Right lung (tissue), 5 donors: ENCODE measurements around the gene RERG. TPM values are rescaled to one million over a fixed set of nuclear protein-coding genes. Genes with fewer than 3 reads are reported as not detected.

ENCODE experiments used
- DNase-seq, 2 donors: peaks; one replicate each; pipeline ENCODE4 v3.0.0-alpha.2; 2013
- polyA plus RNA-seq, 5 donors: library from polyadenylated mRNA; unstranded; fragments of 120-200 nt; gene quantifications; one replicate each; pipeline versions ENCODE4 v1.2.1 to v1.2.3, GENCODE V29; 2013; ENCODE audit warnings: inconsistent platforms in 1 of 5, low replicate concordance in 1 of 5; ENCODE audit not compliant: insufficient read length in 5 of 5, insufficient read depth in 1 of 5

RERG gene
- polyA plus RNA-seq, 5 donors = 11.8 to 18.3 (median 16.7) TPM

GRCh38 chr12:15194456-15195368 lies 26.5 kb downstream of the RERG start:
- DNase-seq = no peak

GRCh38 chr12:15193946-15194345 lies 27.3 kb downstream of the RERG start:
- DNase-seq = no peak

DNA sequence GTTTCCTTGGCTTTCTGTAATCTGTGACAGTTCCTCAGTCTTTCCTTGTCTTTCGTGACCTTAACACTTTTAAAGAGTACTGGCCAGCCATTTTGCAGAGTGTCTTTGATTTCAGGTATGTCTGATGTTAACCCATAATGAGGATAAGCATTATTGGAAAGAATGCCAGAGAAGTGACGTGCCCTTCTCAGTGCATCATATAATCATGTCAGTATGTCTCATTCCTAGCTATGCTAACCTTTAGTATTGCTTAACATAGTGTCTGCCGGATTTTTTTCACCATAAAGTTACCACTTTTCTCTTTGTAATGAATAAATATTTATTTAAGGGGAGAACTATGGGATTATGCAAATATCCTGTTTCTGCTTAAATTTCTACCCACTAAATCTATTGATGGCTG lies 28.5 kb downstream of the RERG start:
- DNase-seq = no peak

DNA sequence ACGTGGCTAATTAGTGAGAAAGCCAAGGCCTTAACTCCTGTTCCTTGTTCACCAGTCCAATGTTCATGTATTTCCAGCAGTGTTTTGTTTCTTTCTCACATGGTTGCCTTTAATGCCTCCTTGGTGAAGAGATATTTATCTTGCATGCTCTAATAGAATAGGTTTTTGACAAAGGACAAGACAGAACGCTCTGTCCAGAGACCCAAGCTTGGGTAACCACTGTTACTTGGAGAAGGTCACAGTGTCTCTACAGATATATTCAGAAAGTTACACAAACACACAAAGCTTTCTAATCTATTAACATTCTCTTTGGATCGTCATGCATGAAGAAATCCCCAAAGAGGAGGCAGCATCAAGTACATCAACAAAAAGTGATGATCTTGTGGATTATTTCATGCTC lies 33.1 kb downstream of the RERG start:
- DNase-seq = no peak

GRCh38 chr12:15186597-15186996 lies 34.6 kb downstream of the RERG start:
- DNase-seq = no peak

GRCh38 chr12:15184484-15184883 lies 36.7 kb downstream of the RERG start:
- no peak for DNase-seq

DNA sequence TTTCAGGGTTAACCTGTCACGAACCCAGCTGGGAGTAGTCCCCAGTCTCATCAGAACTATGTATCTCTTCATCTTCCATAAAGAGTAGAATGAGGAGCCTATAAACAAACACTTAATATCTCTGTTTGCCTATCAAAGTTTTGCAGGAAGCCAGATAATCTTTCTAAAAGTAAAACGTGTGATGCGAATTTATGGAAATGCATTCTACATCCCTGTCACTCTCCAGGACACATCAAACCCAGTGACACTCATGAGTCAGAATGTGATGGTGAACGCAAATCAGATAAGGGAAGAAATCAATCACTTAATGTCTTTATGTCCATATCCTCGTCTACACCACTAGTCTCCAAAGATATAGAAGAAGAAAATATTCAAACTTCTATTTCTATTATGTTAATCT lies 37.4 kb downstream of the RERG start:
- DNase-seq = no peak

- DNase-seq = no peak
Measured at GRCh38 chr12:15181017-15181683, 40.1 kb downstream of the RERG start.

- DNase-seq = no peak
Measured at GRCh38 chr12:15180325-15180724, 40.9 kb downstream of the RERG start.

DNA sequence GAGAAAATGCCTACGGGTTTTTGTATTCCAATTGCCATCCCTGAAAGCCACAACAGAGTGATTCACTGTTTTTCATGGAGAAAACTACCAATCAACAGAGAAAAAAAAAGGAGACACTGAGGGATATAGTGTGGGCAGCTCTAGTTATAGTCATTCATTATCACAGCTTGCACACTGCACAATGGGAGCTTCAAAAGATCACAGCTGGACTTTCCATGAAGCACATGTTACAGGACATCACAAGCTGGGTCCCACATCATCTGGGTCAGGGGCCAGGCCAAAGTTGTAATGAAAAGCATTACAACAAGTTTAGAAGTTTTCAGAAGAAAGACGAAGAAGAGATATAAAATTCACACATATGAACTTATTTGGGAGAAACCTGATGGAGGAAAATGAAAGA lies 41.5 kb downstream of the RERG start:
- no peak for DNase-seq

DNA sequence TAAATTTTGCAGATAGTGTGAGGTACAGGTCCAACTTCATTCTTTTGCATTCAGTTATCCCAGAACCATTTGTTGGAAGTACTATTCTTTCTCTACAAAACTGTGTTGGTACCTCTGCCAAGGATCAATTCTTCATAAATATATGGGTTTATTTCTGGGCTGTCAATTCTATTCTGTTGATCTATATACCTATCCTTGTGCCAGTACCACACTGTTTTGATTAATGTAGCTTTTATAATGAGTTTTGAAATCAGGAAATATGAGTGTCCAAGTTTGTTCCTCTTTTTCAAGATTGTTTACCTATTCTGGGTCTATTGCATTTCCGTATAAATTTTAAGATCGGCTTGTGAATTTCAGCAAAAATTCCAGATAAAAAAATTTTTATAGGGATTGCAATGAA lies 48.1 kb downstream of the RERG start:
- DNase-seq = no peak

DNA sequence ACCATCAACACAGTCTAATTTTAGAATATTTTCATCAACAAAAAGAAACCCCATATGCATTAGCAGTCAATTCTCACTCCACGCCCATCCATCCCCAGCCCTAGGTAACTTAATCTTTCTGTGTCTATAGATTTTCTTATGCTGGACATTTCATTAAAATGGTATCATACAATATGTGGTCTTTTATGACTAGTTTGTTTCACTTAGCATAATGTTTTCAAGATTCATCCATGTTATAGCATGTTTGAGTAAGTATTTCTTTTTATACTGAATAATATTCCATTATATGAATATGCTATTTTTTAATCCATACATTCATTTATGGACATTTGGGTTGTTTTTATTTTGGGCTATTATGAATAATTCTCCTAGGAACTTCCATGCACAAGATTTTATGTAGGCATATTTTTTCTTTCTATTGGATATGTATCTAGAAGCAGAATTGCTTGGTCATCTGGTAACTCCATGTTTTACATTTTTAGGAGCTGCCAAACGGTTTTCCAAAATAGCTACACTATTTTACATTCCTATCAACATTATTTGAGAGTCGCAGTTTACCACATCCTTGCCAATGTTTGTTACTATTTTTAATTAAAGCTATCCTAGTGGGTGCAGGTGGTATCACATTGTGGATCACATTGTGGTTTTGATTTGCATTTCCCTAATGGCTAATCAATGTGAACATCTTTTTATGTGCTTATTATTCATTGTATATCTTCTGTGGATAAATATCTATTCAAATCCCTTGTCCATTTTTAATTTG lies 49.0 kb downstream of the RERG start:
- DNase-seq = no peak

DNA sequence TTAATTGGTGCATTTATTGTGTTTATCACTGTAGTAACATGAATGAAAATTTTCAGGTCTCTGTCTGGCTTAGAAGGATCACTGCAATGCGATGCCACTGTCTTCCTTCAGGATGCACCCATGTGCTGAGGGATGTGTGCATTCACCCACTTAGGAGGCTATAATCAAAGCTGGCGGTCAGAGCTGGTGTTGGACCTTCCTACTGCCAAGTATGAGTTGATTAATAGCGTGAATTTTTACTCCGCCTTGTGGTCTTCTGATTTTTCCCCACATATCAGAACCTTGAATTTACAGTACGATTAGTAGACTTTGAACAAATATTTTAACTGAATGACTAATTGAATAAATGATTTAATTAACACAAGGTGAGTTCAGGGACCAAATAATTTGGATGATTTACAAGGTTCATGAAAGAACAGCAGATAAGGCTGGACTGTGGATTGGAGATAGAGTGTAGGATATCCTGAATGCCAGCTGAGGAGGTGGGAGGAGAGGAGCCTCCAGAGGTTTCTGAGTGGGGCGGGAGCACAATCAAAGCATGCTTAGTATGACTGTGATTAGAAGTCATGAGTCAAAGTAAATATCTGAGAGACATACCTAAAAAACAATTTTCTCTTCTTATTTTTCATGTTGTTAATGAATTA lies 50.1 kb downstream of the RERG start:
- DNase-seq = no peak

DNA sequence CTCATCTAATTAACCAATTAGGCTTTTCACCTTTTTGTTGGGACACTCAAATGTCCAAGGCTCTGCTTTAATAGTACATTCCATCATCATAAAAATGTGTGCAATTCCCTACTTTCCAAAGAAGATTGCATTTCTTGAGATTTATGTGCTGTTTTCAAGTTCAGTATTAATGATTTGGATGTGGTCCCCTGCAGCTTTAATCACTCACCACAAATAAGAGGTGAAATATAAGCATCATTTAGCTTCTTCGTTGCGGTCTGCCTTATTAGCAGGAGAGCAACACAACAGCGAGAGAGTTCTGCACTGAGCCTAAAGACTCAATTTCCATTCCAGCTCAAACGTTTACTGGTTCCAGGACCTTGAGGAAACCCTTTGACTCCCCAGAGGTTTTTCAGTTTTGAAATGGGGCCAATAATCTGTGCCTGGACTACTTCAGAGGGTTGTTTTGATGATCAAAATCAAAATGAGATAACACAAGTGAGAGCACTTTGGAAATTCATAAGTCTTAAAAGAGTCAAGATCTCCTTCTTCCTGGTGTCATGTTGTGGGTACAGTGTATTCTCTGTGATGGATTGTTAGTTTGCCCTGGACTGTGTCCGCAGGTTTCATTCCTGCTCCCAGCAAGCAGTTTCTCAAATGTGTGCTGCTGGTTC lies 53.1 kb downstream of the RERG start:
- DNase-seq = no peak

GRCh38 chr12:15165012-15165659 lies 56.1 kb downstream of the RERG start:
- DNase-seq = peak; percentile 79 to 85

DNA sequence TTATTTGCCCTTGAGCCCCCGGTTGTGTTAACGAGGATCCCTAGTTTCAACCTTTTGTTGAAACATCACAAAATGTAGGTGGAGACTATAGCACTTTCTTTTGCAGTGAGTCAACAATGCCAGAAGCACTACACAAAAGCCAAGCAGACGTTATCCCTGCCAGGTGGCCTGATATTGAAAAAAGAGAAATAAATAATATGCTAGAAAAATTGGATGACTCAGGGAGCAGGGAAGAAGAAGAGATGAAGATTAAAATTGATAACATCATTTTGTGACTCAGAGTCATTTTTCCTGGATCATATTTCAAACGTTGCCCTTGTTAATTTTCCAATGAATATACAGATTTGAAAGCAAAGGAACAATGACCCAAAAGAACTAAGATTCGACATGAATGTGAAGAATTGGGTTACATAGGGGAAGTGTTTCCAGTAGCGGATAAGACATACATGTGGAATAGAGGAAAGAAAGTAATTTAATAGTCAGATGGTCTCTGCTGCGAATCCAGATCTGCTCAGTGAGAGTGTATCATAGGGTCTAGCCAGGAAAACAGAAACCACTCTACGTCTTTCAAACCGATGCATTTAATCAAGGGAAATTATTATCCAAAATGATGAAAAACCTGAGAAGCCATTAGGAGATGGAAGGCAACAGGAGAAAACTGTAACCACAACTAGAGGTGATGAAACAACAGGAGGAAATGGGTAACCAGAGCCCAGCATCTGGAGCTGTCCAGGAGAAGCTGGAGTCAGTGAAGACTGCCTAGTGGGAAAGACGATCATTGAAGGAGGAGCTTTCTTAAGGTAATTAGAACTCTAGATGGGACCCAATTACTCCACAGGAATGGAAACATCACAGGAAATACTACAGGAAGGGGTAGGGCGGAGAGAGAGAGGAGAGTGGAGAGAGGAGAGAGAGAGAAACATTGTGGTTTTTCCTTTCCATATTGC lies 57.9 kb downstream of the RERG start:
- DNase-seq = no peak

DNA sequence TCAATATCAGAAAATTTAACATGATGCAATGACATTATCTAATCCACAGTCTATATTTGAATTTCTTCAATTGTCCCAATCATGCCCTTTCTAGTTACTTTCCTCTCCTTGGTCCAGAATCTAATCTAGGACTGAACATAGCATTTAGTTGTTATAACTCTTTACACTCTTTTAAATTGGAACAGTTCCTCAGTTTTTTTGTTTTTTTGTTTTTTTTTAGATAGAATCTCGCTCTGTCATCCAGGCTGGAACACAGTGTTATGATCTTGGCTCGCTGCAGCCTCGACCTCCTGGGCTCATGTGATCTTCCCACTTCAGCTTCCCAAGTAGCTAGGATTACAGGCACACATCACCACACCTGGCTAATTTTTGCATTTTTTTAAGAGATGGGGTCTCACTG lies 63.1 kb downstream of the RERG start:
- DNase-seq = no peak

DNA sequence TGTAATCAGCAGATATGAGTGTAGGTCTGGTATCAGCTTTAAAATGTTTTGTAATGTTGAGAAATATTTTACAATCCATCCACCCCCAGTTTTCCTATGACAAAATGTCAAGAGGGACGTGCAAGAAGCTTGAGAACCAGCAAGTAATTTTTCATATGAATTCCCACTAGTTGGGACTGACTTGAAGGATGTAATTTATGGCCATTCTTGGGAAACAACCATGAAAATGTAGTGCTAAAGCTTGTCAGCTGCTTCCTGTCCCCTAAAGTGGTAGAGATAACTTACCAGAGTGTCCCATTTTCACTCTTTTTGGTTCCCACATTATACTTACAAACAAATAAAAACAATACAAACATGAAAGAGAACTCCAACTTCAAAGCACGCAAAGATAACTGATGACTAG lies 63.9 kb downstream of the RERG start:
- DNase-seq = peak; percentile 70 to 83

DNA sequence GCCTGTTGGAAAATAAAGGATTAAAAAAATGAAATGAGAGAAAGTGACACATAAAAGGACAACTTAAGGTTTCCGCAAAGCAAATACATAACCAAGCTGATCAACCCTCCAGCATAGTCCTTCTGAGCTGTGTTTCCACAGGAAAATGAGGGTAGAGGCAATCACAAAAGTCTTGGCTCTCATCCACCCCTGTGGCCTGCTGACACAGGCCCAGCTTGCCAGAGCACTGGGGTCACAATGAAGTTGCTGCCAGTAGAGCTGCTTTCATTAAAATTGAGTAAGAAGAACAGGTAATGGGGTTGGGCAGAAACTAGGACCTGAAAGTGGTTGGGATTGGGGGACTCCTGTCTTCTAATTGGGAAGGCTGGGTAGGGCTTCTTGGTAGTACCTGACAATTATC lies 65.9 kb downstream of the RERG start:
- DNase-seq = no peak

DNA sequence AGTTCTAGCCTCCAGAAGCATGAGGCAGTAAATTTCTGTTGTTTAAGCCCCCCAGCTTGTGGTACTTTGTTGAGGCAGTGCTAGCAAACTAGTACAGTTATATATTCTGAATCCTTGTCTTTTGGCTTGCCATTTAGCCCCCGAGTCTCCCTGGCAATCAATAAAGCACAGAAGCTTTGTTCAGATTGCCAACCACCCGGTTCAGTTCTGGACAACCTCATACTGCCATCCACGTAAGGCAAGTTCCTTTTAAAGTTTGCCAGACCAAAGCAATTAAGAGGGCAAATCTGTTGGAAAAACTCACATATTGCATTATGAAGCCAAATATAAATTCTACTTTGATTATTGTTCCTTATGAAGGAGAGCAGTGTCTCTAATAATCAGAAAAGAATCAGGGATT lies 67.1 kb downstream of the RERG start:
- DNase-seq = no peak
